HepG2 (cell line): ENCODE results near the gene CENPB. TPM values are rescaled to one million over a fixed set of nuclear protein-coding genes. Genes with fewer than 3 reads are reported as not detected.

Experiments
- ADNP ChIP-seq: sonication (generic); formaldehyde crosslinking; IDR thresholded peaks from 2 replicates; pipeline ENCODE4 v1.4.0; 2020; ENCODE audit warnings: missing genetic modification reagents
- ATF3 ChIP-seq: sonication (generic); formaldehyde crosslinking; IDR thresholded peaks from 2 replicates; pipeline ENCODE4 v1.4.0; 2020; ENCODE audit warnings: missing genetic modification reagents
- BRCA1 ChIP-seq: sonication (generic); formaldehyde crosslinking; IDR thresholded peaks from 2 replicates; pipeline ENCODE4 v1.4.0; 2020; ENCODE audit warnings: missing genetic modification reagents
- CBX5 ChIP-seq: sonication (generic); formaldehyde crosslinking; IDR thresholded peaks from 2 replicates; pipeline ENCODE4 v1.4.0; 2020; ENCODE audit warnings: missing genetic modification reagents, borderline replicate concordance
- MAZ ChIP-seq, 2 experiments: sonication (generic) in 1 of 2; formaldehyde crosslinking in 1 of 2; IDR thresholded peaks; 2 replicates each; pipeline versions ENCODE4 v1.5.0 to v1.6.1; 2012 to 2020; ENCODE audit warnings: low read depth in 2 of 2, mild to moderate bottlenecking in 2 of 2, borderline replicate concordance in 1 of 2, improper control_type of control experiment in 1 of 2, low read length in 1 of 2, missing genetic modification reagents in 1 of 2, moderate library complexity in 1 of 2
- NFRKB ChIP-seq: fragments of 450-650 bp; IDR thresholded peaks from 2 replicates; pipeline ENCODE4 v1.6.1; 2017
- PPARG ChIP-seq: conservative IDR thresholded peaks from 2 replicates; pipeline ENCODE4 v1.6.1; 2016; ENCODE audit warnings: missing biosample characterization, missing genetic modification reagents
- RBM22 ChIP-seq: fragments of 200-400 bp; formaldehyde crosslinking; optimal IDR thresholded peaks from 2 replicates; pipeline ENCODE3; 2017; ENCODE audit warnings: mild to moderate bottlenecking, low read length, moderate library complexity
- SIN3A ChIP-seq: IDR thresholded peaks from 2 replicates; pipeline ENCODE4 v1.6.1; 2011; ENCODE audit warnings: low read depth, mild to moderate bottlenecking, control low read depth, low read length, borderline replicate concordance
- SRF ChIP-seq: IDR thresholded peaks from 2 replicates; pipeline ENCODE4 v1.6.1; 2011; ENCODE audit warnings: mild to moderate bottlenecking, low read depth, low read length, moderate library complexity
- TBP ChIP-seq: sonication (generic); formaldehyde crosslinking; IDR thresholded peaks from 2 replicates; pipeline ENCODE4 v1.5.0; 2020; ENCODE audit warnings: missing genetic modification reagents
- ZBTB25 ChIP-seq: IDR thresholded peaks from 2 replicates; pipeline ENCODE4 v1.6.1; 2018; ENCODE audit warnings: missing genetic modification reagents
- ZNF10 ChIP-seq: sonication (generic); formaldehyde crosslinking; IDR thresholded peaks from 2 replicates; pipeline ENCODE4 v1.4.0; 2020; ENCODE audit warnings: mild to moderate bottlenecking, low read depth, missing genetic modification reagents, borderline replicate concordance
- ZNF205 ChIP-seq: IDR thresholded peaks from 2 replicates; pipeline ENCODE4 v1.6.1; 2018; ENCODE audit warnings: missing biosample characterization, missing genetic modification reagents
- ZNF33A ChIP-seq: sonication (generic); formaldehyde crosslinking; IDR thresholded peaks from 2 replicates; pipeline ENCODE4 v1.5.1; 2020; ENCODE audit warnings: missing genetic modification reagents, mild to moderate bottlenecking, moderate library complexity, borderline replicate concordance
- ZNF776 ChIP-seq: sonication (generic); formaldehyde crosslinking; IDR thresholded peaks from 2 replicates; pipeline ENCODE4 v1.4.0; 2020; ENCODE audit warnings: mild to moderate bottlenecking, missing genetic modification reagents
- polyA plus RNA-seq, 8 experiments: library from polyadenylated mRNA; depleted of rRNA in 3 of 8; stranded (reverse) in 7 of 8; unstranded in 1 of 8; fragments of >200 nt; fragmentation: Illumina TruSeq in 4 of 8; extraction: Trizol in 4 of 8; gene quantifications; 2 replicates each; pipeline versions ENCODE4 v1.2.1 to v1.2.3, GENCODE V29; 2011 to 2016; ENCODE audit warnings: low read depth in 4 of 8, missing spikeins in 1 of 8, mixed read lengths in 1 of 8; ENCODE audit not compliant: insufficient read depth in 1 of 8
- total RNA-seq, 5 experiments: library from RNA; depleted of rRNA; stranded (reverse); fragments of >200 nt; fragmentation: Illumina TruSeq; extraction: Trizol; gene quantifications; 2 replicates each; pipeline ENCODE4 v1.2.3, GENCODE V29; 2016; ENCODE audit warnings: low read depth in 1 of 5
- TF ChIP-seq, protein P1 (sequence below): sonication (generic); formaldehyde crosslinking; IDR thresholded peaks from 2 replicates; pipeline ENCODE4 v1.5.0; 2020; ENCODE audit warnings: missing genetic modification reagents
- TF ChIP-seq, protein P2 (sequence below): sonication (generic); formaldehyde crosslinking; IDR thresholded peaks from 2 replicates; pipeline ENCODE4 v1.4.0; 2020; ENCODE audit warnings: low read depth, mild to moderate bottlenecking, missing genetic modification reagents
- TF ChIP-seq, protein P3 (sequence below): sonication (generic); formaldehyde crosslinking; IDR thresholded peaks from 2 replicates; pipeline ENCODE4 v1.4.0; 2020; ENCODE audit warnings: missing genetic modification reagents, borderline replicate concordance
- TF ChIP-seq, protein P4 (sequence below): sonication (generic); formaldehyde crosslinking; conservative IDR thresholded peaks from 2 replicates; pipeline ENCODE4 v1.4.0; 2020; ENCODE audit warnings: missing genetic modification reagents

CENPB gene
- total and polyA plus RNA-seq, 2 of the 13 experiments (the other 11 are each of a cell fraction or from before 2014, with no cell fraction given): 10.4 to 54.5 TPM

DNA sequence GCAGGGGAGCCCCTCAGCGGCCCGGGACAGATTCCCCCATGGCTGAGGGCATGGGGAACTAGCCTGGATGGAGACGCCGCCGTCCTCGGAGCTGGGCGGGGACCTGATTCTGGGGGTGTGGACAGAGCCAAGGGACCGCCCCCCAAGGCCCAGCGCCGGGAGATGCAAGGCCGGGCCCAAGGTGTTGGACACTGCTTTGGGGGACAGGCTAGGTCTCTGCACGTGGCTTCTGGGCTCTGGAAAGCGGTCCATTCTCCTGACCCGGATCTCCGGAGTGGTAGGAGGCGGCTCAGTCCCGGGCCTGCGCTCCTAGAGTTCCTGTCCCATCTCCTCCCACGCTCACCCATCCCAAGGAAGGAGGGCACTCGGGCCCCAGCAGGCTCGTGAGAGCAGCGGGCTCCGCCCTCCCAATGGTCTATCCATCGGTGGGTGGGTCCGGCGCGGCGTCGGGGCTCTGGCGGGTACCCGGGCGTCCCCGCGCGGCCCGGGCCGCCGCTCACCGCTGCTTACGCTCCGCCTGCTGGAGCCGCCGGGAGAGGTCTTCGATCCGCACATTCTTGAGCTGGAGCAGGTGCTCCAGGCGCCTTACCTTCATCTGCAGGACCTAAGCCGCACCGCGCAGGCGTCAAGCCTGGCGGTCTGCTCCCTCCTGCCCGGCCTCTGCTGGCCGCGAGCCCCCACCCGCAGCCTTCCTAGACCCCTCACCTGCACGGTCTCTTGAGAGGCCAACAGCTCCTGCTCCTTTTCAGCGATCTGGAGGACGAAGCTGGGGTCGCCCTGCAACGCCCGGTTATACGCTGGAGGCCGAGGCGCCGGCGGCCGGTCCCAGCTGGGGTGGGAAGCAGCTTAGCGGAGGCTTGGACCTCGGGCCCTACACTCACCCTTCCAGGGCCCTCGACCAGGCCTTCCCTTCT lies 8.6 kb downstream of the CENPB start (continued):
- TF ChIP-seq, protein P1, sequence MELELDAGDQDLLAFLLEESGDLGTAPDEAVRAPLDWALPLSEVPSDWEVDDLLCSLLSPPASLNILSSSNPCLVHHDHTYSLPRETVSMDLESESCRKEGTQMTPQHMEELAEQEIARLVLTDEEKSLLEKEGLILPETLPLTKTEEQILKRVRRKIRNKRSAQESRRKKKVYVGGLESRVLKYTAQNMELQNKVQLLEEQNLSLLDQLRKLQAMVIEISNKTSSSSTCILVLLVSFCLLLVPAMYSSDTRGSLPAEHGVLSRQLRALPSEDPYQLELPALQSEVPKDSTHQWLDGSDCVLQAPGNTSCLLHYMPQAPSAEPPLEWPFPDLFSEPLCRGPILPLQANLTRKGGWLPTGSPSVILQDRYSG (CRISPR knock-in tag): no peak
- TF ChIP-seq ATF3 (CRISPR knock-in tag) (no peak), TBP (CRISPR knock-in tag) (no peak), ZNF205 (CRISPR knock-in tag) (no peak), ZBTB25 (CRISPR knock-in tag) (no peak), ZNF10 (CRISPR knock-in tag) (0 out of 2 replicates have a peak, but pooled peaks have one; percentile 47), PPARG (CRISPR knock-in tag) (no peak; the same call in 1 of the 2 replicates), SIN3A (no peak), RBM22 (no peak), ADNP (no peak), NFRKB (no peak), ZNF776 (CRISPR knock-in tag) (no peak; the same call in 1 of the 2 replicates), ZNF33A (CRISPR knock-in tag) (no peak), CBX5 (0 out of 2 replicates have a peak, but pooled peaks have one; percentile 15), BRCA1 (CRISPR knock-in tag) (no peak), SRF (no peak), MAZ (IDR thresholded peaks at IDR 0.05; ENCODE audit: borderline replicate concordance, low read depth, low read length) (no peak), MAZ (CRISPR knock-in tag; IDR thresholded peaks at IDR 0.05; ENCODE audit: low read depth) (no peak)
- TF ChIP-seq, protein P2, sequence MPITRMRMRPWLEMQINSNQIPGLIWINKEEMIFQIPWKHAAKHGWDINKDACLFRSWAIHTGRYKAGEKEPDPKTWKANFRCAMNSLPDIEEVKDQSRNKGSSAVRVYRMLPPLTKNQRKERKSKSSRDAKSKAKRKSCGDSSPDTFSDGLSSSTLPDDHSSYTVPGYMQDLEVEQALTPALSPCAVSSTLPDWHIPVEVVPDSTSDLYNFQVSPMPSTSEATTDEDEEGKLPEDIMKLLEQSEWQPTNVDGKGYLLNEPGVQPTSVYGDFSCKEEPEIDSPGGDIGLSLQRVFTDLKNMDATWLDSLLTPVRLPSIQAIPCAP (CRISPR knock-in tag): no peak
- TF ChIP-seq, protein P3, sequence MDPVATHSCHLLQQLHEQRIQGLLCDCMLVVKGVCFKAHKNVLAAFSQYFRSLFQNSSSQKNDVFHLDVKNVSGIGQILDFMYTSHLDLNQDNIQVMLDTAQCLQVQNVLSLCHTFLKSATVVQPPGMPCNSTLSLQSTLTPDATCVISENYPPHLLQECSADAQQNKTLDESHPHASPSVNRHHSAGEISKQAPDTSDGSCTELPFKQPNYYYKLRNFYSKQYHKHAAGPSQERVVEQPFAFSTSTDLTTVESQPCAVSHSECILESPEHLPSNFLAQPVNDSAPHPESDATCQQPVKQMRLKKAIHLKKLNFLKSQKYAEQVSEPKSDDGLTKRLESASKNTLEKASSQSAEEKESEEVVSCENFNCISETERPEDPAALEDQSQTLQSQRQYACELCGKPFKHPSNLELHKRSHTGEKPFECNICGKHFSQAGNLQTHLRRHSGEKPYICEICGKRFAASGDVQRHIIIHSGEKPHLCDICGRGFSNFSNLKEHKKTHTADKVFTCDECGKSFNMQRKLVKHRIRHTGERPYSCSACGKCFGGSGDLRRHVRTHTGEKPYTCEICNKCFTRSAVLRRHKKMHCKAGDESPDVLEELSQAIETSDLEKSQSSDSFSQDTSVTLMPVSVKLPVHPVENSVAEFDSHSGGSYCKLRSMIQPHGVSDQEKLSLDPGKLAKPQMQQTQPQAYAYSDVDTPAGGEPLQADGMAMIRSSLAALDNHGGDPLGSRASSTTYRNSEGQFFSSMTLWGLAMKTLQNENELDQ (CRISPR knock-in tag): no peak
- TF ChIP-seq, protein P4, sequence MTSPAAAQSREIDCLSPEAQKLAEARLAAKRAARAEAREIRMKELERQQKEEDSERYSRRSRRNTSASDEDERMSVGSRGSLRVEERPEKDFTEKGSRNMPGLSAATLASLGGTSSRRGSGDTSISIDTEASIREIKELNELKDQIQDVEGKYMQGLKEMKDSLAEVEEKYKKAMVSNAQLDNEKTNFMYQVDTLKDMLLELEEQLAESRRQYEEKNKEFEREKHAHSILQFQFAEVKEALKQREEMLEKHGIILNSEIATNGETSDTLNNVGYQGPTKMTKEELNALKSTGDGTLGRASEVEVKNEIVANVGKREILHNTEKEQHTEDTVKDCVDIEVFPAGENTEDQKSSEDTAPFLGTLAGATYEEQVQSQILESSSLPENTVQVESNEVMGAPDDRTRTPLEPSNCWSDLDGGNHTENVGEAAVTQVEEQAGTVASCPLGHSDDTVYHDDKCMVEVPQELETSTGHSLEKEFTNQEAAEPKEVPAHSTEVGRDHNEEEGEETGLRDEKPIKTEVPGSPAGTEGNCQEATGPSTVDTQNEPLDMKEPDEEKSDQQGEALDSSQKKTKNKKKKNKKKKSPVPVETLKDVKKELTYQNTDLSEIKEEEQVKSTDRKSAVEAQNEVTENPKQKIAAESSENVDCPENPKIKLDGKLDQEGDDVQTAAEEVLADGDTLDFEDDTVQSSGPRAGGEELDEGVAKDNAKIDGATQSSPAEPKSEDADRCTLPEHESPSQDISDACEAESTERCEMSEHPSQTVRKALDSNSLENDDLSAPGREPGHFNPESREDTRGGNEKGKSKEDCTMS (CRISPR knock-in tag): no peak
